HepG2 (cell line): ENCODE data around the gene RAD51. TPM values are rescaled to one million over a fixed set of nuclear protein-coding genes. Genes with fewer than 3 reads are reported as not detected.

ENCODE experiments used
- GLMP ChIP-seq: sonication (generic); formaldehyde crosslinking; IDR thresholded peaks from 2 replicates; pipeline ENCODE4 v1.9.0; 2021; ENCODE audit warnings: missing genetic modification reagents, mild to moderate bottlenecking, borderline replicate concordance
- HNRNPK ChIP-seq: fragments of 200-400 bp; formaldehyde crosslinking; IDR thresholded peaks from 2 replicates; pipeline ENCODE4 v1.6.1; 2018; ENCODE audit warnings: low read length, low read depth, moderate library complexity, mild to moderate bottlenecking; ENCODE audit not compliant: poor library complexity, severe bottlenecking
- ISL2 ChIP-seq: sonication (generic); formaldehyde crosslinking; IDR thresholded peaks from 2 replicates; pipeline ENCODE4 v1.5.0; 2020; ENCODE audit warnings: missing genetic modification reagents
- RAD51 ChIP-seq: fragments of 450-650 bp; IDR thresholded peaks from 2 replicates; pipeline ENCODE4 v1.6.1; 2016; ENCODE audit warnings: borderline replicate concordance
- SRSF9 ChIP-seq: fragments of 200-400 bp; formaldehyde crosslinking; IDR thresholded peaks from 2 replicates; pipeline ENCODE4 v1.6.1; 2018; ENCODE audit warnings: borderline replicate concordance, mild to moderate bottlenecking, low read depth, low read length; ENCODE audit not compliant: insufficient read depth, poor library complexity, severe bottlenecking
- TARDBP ChIP-seq: sonication (generic); formaldehyde crosslinking; IDR thresholded peaks from 2 replicates; pipeline ENCODE4 v1.8.0; 2022; ENCODE audit warnings: mild to moderate bottlenecking, missing genetic modification reagents
- YEATS2 ChIP-seq: sonication (generic); formaldehyde crosslinking; IDR thresholded peaks from 2 replicates; pipeline ENCODE4 v1.4.0; 2020; ENCODE audit warnings: missing genetic modification reagents, borderline replicate concordance
- ZBTB14 ChIP-seq: sonication (generic); formaldehyde crosslinking; IDR thresholded peaks from 2 replicates; pipeline ENCODE4 v1.4.0; 2020; ENCODE audit warnings: missing genetic modification reagents
- ZBTB43 ChIP-seq: sonication (generic); formaldehyde crosslinking; conservative IDR thresholded peaks from 2 replicates; pipeline ENCODE4 v1.4.0; 2020; ENCODE audit warnings: missing genetic modification reagents
- ZBTB44 ChIP-seq: sonication (generic); formaldehyde crosslinking; IDR thresholded peaks from 2 replicates; pipeline ENCODE4 v1.4.0; 2020; ENCODE audit warnings: missing genetic modification reagents
- ZNF234 ChIP-seq: sonication (generic); formaldehyde crosslinking; conservative IDR thresholded peaks from 2 replicates; pipeline ENCODE4 v1.5.1; 2020; ENCODE audit warnings: mild to moderate bottlenecking, missing genetic modification reagents
- ZNF354B ChIP-seq: sonication (generic); formaldehyde crosslinking; IDR thresholded peaks from 2 replicates; pipeline ENCODE4 v1.8.0; 2022; ENCODE audit warnings: mild to moderate bottlenecking, missing genetic modification reagents
- ZNF512 ChIP-seq: sonication (generic); formaldehyde crosslinking; IDR thresholded peaks from 2 replicates; pipeline ENCODE4 v1.4.0; 2020; ENCODE audit warnings: mild to moderate bottlenecking, missing genetic modification reagents
- ZNF547 ChIP-seq: sonication (generic); formaldehyde crosslinking; IDR thresholded peaks from 2 replicates; pipeline ENCODE4 v1.5.1; 2020; ENCODE audit warnings: mild to moderate bottlenecking, missing genetic modification reagents
- ZNF609 ChIP-seq: sonication (generic); formaldehyde crosslinking; IDR thresholded peaks from 2 replicates; pipeline ENCODE4 v1.4.0; 2020; ENCODE audit warnings: mild to moderate bottlenecking, missing genetic modification reagents, borderline replicate concordance
- polyA plus RNA-seq, 8 experiments: library from polyadenylated mRNA; depleted of rRNA in 3 of 8; stranded (reverse) in 7 of 8; unstranded in 1 of 8; fragments of >200 nt; fragmentation: Illumina TruSeq in 4 of 8; extraction: Trizol in 4 of 8; gene quantifications; 2 replicates each; pipeline versions ENCODE4 v1.2.1 to v1.2.3, GENCODE V29; 2011 to 2016; ENCODE audit warnings: low read depth in 4 of 8, missing spikeins in 1 of 8, mixed read lengths in 1 of 8; ENCODE audit not compliant: insufficient read depth in 1 of 8
- total RNA-seq, 5 experiments: library from RNA; depleted of rRNA; stranded (reverse); fragments of >200 nt; fragmentation: Illumina TruSeq; extraction: Trizol; gene quantifications; 2 replicates each; pipeline ENCODE4 v1.2.3, GENCODE V29; 2016; ENCODE audit warnings: low read depth in 1 of 5

RAD51 gene
- total and polyA plus RNA-seq, 2 of the 13 experiments (the other 11 are each of a cell fraction or from before 2014, with no cell fraction given): 8.5 to 12.8 TPM

- TF ChIP-seq TARDBP (CRISPR knock-in tag) (peak; percentile 38; the same call in 1 of the 2 replicates), HNRNPK (peak; percentile 38), SRSF9 (no peak), ZBTB44 (CRISPR knock-in tag) (no peak), ISL2 (CRISPR knock-in tag) (no peak), YEATS2 (CRISPR knock-in tag) (peak; percentile 81), RAD51 (no peak), ZBTB14 (CRISPR knock-in tag) (no peak), ZNF234 (CRISPR knock-in tag) (no peak), ZBTB43 (CRISPR knock-in tag) (no peak; the same call in 1 of the 2 replicates), ZNF354B (CRISPR knock-in tag) (0 out of 2 replicates have a peak, but pooled peaks have one; percentile 36), GLMP (CRISPR knock-in tag) (no peak), ZNF512 (CRISPR knock-in tag) (no peak), ZNF547 (CRISPR knock-in tag) (no peak), ZNF609 (CRISPR knock-in tag) (0 out of 2 replicates have a peak, but pooled peaks have one; percentile 52)
Observed at GRCh38 chr15:40754883-40755811, 60.2 kb downstream of the RAD51 start, which contains the start of gene RMDN3 (continued).
